SH-SY5Y (cell line): ENCODE measurements around the gene NRG3.

Source experiments
- GATA2 ChIP-seq: IDR thresholded peaks from 2 replicates; pipeline ENCODE4 v1.6.1; 2011; ENCODE audit warnings: mild to moderate bottlenecking, low read depth, low read length
- GATA3 ChIP-seq: IDR thresholded peaks from 2 replicates; pipeline ENCODE4 v1.6.1; 2011; ENCODE audit warnings: low read depth, mild to moderate bottlenecking, low read length, moderate library complexity

The NRG3 gene

GRCh38 chr10:82980321-82980720 is 1105.3 kb downstream of the NRG3 start:
- TF ChIP-seq GATA2 (peak; percentile 94), GATA3 (peak; percentile 71)

GRCh38 chr10:82981137-82981723 is 1106.2 kb downstream of the NRG3 start:
- TF ChIP-seq GATA3, result no peak
- TF ChIP-seq GATA2, result no peak

- TF ChIP-seq GATA2 (no peak), GATA3 (no peak)
Observed at GRCh38 chr10:82982110-82982608, 1107.2 kb downstream of the NRG3 start.

DNA sequence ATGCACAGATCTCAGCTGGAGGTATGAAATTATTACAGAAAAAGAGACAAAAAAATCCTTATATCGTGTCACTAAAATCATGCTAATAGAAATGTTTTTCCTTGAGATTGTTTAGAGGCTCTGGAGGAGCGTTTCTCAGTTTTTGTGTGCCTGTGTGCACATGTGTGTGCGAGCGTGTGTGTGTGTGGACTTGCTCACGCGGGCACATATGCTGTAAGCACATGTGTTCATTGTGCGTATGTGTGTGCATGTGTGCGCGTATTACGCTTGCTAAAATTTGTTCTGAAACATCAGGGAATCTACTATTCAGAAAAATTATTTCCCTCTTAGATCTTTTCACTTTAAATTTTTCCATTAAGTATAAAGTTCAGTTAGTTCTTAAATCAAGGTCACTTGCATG is 1111.2 kb downstream of the NRG3 start:
- no peak for TF ChIP-seq GATA2
- TF ChIP-seq GATA3, result no peak

DNA sequence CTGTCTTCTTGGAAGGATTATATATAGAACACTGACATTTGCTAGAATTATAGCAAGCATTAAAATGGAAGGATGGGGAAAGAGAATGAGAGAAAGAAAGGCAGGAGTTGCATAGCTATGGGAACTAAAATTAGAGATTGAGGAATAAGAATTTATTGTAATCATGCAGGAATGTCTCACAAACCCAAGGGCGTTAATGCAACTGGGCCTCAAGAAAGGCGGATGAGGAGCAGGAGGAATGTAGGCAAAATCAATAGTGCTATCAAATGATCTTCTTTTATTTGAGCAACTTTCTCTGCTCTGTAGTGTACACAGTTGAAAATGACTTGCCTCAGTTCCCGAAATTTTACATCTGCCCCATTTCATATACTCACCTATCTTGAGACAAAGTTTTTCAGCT is 1132.5 kb downstream of the NRG3 start:
- TF ChIP-seq GATA2, result no peak
- TF ChIP-seq GATA3, result no peak

DNA sequence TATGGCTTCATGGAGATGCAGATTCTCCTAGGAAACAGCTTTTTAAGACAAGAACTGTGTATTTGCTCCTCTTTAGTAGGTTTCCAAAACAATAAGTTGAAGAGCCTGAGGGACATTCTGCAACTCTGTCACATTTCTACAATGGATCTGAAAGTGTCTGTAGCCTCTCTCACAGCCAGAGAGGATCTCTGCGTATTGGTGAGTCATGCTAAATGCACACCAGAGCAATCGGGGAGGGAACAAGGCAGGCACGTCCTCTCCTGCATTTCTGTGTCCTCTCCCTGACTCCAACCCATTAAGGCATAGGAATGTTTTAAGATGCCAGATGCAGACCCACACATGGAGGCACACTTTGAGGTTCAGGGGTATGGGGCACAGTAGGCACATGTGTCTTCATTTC is 1137.9 kb downstream of the NRG3 start:
- TF ChIP-seq GATA3 (no peak), GATA2 (no peak)

DNA sequence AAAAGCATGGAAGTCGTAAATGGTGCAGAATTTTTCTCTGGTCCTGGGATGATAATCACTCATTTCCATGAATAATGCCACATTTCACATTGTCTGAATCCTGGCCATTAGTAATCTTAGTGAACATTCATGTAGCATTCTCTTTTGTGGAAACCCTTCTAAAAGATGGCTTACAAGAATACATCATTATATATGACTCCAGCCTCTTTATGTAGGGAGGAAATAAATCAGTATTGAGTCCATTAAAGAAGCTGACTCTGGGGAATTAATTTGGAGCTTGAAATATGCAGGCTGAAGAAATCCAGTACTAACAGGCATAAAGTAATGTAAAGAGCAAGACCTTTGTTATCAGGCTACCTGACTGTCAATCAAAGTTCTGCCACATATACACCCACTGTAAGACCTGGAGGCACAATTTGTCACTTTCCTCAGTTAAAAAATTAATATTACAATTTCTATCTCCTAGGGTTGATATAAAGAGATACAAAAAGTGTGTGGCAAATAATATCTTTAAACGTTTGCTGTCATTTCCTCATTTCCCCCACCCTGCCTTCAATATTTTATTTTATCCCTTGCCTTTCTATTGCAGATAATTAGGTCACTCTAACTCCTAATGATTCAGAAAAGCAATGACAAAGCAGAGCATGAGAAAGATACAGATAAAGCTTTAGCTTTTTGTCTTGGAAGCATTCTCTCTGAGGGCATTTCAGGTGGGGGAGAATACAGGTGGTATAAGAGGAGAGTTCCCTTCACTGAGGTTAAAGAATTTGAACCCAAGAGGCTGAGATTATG is 1142.3 kb downstream of the NRG3 start:
- TF ChIP-seq GATA3, result no peak
- no peak for TF ChIP-seq GATA2

DNA sequence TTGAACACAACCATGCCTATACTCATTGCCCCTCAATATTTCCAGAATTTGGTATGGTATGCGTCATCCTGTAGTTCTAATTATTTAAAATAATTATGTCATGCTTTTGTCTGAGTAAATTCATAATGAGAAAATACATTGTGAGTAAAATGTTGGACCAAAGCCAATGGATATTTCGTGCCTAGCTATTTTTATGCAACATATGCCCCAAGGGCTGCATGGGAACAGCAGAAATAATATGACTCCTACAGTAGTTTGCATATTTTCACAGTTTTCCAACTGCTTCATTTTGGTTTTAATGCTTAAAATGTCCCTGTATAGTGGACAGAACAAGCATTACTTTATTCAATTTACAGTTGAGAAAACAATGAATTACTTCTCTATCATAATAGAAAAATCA is 1148.7 kb downstream of the NRG3 start:
- TF ChIP-seq GATA2 (no peak), GATA3 (no peak)
